BE2C (cell line): ENCODE data around the gene ADGRB3. TPM values are rescaled to one million over a fixed set of nuclear protein-coding genes. Genes with fewer than 3 reads are reported as not detected.
A peak's percentile ranks its signal among the peaks of the same experiment; 100 is the strongest.

Experiments used
- DNase-seq: peaks from one replicate; pipeline ENCODE4 v3.0.0-alpha.2; 2020
- H3K27me3 ChIP-seq: fragments of 250-450 bp; sonication (Bioruptor Pico); 2 replicates; pipeline ENCODE4 v1.5.1; 2020; ENCODE audit warnings: mild to moderate bottlenecking
- H3K36me3 ChIP-seq: fragments of 250-450 bp; sonication (Bioruptor Pico); 2 replicates; pipeline ENCODE4 v1.5.1; 2020; ENCODE audit warnings: mild to moderate bottlenecking
- H3K4me1 ChIP-seq: fragments of 250-450 bp; sonication (Bioruptor Pico); 2 replicates; pipeline ENCODE4 v1.5.1; 2020
- H3K4me3 ChIP-seq: 2 replicates; pipeline ENCODE4 v1.5.1; 2011; ENCODE audit warnings: low read depth, low read length
- H3K9me3 ChIP-seq: fragments of 250-450 bp; sonication (Bioruptor Pico); 2 replicates; pipeline ENCODE4 v1.5.1; 2020
- CTCF ChIP-seq: IDR thresholded peaks from 2 replicates; pipeline ENCODE4 v1.5.1; 2012; ENCODE audit warnings: mild to moderate bottlenecking, low read depth, low read length
- polyA plus RNA-seq: library from polyadenylated mRNA; unstranded; fragments of >200 nt; gene quantifications from one replicate; pipeline ENCODE4 v1.2.1, GENCODE V29; 2012; ENCODE audit warnings: low read depth, missing spikeins; ENCODE audit not compliant: insufficient read length, insufficient read depth

ADGRB3 gene
- polyA plus RNA-seq: 32.3 TPM

GRCh38 chr6:68634726-68635411 lies at the start of gene ADGRB3:
TSS of gene ADGRB3 (plus strand) at chr6:68635282. CDS start at chr6:68638676, 3,394 bp downstream.
- H3K9me3 ChIP-seq: no peaks in the 10 kb centered on the region
- H3K4me1 ChIP-seq: peaks cover 11% of the 10 kb centered on the region; the same call in 1 of the 2 replicates
- DNase-seq: peak; percentile 97
- H3K27me3 ChIP-seq: no peaks in the 10 kb centered on the region
- H3K4me3 ChIP-seq: peak within 1 kb of the TSS; percentile 98
- H3K36me3 ChIP-seq: peaks cover 13% of the 10 kb centered on the region
- TF ChIP-seq CTCF: no peak

GRCh38 chr6:68593558-68593957 lies 41.5 kb upstream of the ADGRB3 start:
- Histone ChIP-seq H3K27me3 (no peaks in the 10 kb centered on the region), H3K4me3 (no peak overlapping the region), H3K9me3 (no peaks in the 10 kb centered on the region; the same call in 1 of the 2 replicates), H3K4me1 (no peaks in the 10 kb centered on the region), H3K36me3 (no peaks in the 10 kb centered on the region)
- no peak for TF ChIP-seq CTCF
- no peak for DNase-seq

GRCh38 chr6:68597642-68598041 lies 37.4 kb upstream of the ADGRB3 start:
- Histone ChIP-seq H3K4me1 (no peaks in the 10 kb centered on the region), H3K27me3 (no peaks in the 10 kb centered on the region), H3K4me3 (no peak overlapping the region), H3K36me3 (no peaks in the 10 kb centered on the region), H3K9me3 (no peaks in the 10 kb centered on the region)
- TF ChIP-seq CTCF: no peak
- DNase-seq: no peak

GRCh38 chr6:68615938-68616337 lies 19.1 kb upstream of the ADGRB3 start:
- H3K4me3 ChIP-seq: no peak overlapping the region
- DNase-seq: no peak
- H3K4me1 ChIP-seq: peaks cover 8% of the 10 kb centered on the region
- no peaks in the 10 kb centered on the region for H3K36me3 ChIP-seq
- TF ChIP-seq CTCF: no peak
- no peaks in the 10 kb centered on the region for H3K27me3 ChIP-seq
- no peaks in the 10 kb centered on the region for H3K9me3 ChIP-seq

- H3K9me3 ChIP-seq: no peaks in the 10 kb centered on the region
- no peak overlapping the region for H3K4me3 ChIP-seq
- TF ChIP-seq CTCF: no peak
- DNase-seq: no peak
- no peaks in the 10 kb centered on the region for H3K36me3 ChIP-seq
- H3K4me1 ChIP-seq: no peaks in the 10 kb centered on the region; the same call in 1 of the 2 replicates
- H3K27me3 ChIP-seq: no peaks in the 10 kb centered on the region
Measured at GRCh38 chr6:68625998-68626397, 9.1 kb upstream of the ADGRB3 start.

GRCh38 chr6:68628161-68628560 lies 6.9 kb upstream of the ADGRB3 start:
- Histone ChIP-seq H3K4me1 (peaks cover 4% of the 10 kb centered on the region; the same call in 1 of the 2 replicates), H3K27me3 (no peaks in the 10 kb centered on the region), H3K9me3 (no peaks in the 10 kb centered on the region), H3K36me3 (no peaks in the 10 kb centered on the region), H3K4me3 (no peak overlapping the region)
- no peak for TF ChIP-seq CTCF
- no peak for DNase-seq
